Thyroid gland (tissue), 4 donors: ENCODE measurements around the gene KTI12. TPM values are rescaled to one million over a fixed set of nuclear protein-coding genes. Genes with fewer than 3 reads are reported as not detected.
A peak's percentile ranks its signal among the peaks of the same experiment; 100 is the strongest.

Experiments
- DNase-seq, 2 donors: peaks; one replicate each; pipeline ENCODE4 v3.0.0-alpha.2; 2019
- H3K27ac ChIP-seq, 3 donors: fragments of 200-600 bp; sonication (generic); 1 replicate in 2 of 3; 2 replicates in 1 of 3; pipeline ENCODE4 v1.5.1; 2016 to 2019; ENCODE audit warnings: mild to moderate bottlenecking in 1 of 3, moderate library complexity in 1 of 3
- H3K27me3 ChIP-seq: fragments of 200-600 bp; sonication (generic); one replicate; pipeline ENCODE4 v1.5.1; 2019
- H3K36me3 ChIP-seq, 2 donors: fragments of 200-600 bp; sonication (generic); one replicate each; pipeline ENCODE4 v1.5.1; 2016 to 2019
- H3K4me1 ChIP-seq, 2 donors: fragments of 200-600 bp; sonication (generic); one replicate each; pipeline ENCODE4 v1.5.1; 2017 to 2019
- H3K4me3 ChIP-seq, 3 donors: fragments of 200-600 bp; sonication (generic); replicated peaks in 1 of 3; 1 replicate in 2 of 3; 2 replicates in 1 of 3; pipeline ENCODE4 v1.5.1; 2016; ENCODE audit warnings: mild to moderate bottlenecking in 1 of 3
- H3K9me3 ChIP-seq: fragments of 200-600 bp; sonication (generic); one replicate; pipeline ENCODE4 v1.5.1; 2017
- POLR2A ChIP-seq, 2 donors: fragments of 450-650 bp; IDR thresholded peaks; one replicate each; pipeline ENCODE4 v1.6.1; 2017; ENCODE audit warnings: antibody characterized with exemption in 2 of 2, mild to moderate bottlenecking in 2 of 2, moderate library complexity in 1 of 2
- WGBS, 2 donors: methylation state at CpG; one replicate each; pipeline ENCODE4 v1.1.5; 2017; 5-methylcytosine and 5-hydroxymethylcytosine counted together
- intact Hi-C: fragments of 100-400 bp; cut with DNase I; formaldehyde crosslinking; loops from one replicate; pipeline ENCODE4 v1.15.1; 2023
- total RNA-seq, 4 donors: library from RNA; depleted of rRNA; stranded (reverse); fragments of >200 nt; gene quantifications; one replicate each; pipeline ENCODE4 v1.2.3, GENCODE V29; 2016
- TF ChIP-seq, protein P1 (sequence below), 6 experiments: fragments of 200-600 bp in 3 of 6; fragments of 450-650 bp in 3 of 6; sonication (generic) in 3 of 6; IDR thresholded peaks; one replicate each; pipeline ENCODE4 v1.5.1; 2016 to 2019; ENCODE audit warnings: antibody characterized with exemption in 6 of 6, mild to moderate bottlenecking in 2 of 6, inconsistent platforms in 1 of 6, moderate library complexity in 1 of 6

The KTI12 gene
- total RNA-seq, 4 donors from 2014 or later, result 7.7 to 11.0 (median 10.1) TPM

DNA sequence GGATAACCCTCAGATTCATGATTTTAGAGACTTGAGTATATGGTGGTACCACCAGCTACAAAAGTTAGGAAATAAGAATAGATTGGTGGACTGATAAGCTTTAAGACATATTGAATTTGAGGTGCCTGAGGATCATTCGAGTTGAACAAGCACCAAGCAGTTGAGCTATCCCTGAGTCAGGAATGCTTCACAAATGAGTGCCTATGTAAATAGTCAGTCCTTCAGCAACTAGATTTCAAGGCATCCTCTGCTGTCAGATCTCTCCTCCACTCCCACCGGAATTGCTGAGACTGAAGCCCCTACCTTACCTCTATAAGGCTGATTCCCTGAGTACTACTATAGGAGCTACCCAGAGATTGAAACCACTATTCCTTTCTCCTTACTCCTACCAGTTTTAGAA is 29.6 kb upstream of the KTI12 start:
- DNase-seq, result no peak
- Histone ChIP-seq H3K4me1 (peaks cover 8 to 12% of the 10 kb centered on the region in 2 donors), H3K36me3 (peaks cover 28 to 39% of the 10 kb centered on the region in 2 donors), H3K27me3 (no peaks in the 10 kb centered on the region), H3K27ac (no peak overlapping the region), H3K9me3 (no peaks in the 10 kb centered on the region), H3K4me3 (no peak overlapping the region)
- WGBS, 2 donors, result 56 to 65% methylated on average over 2 of the region's 2 CpGs
- TF ChIP-seq, protein P1, sequence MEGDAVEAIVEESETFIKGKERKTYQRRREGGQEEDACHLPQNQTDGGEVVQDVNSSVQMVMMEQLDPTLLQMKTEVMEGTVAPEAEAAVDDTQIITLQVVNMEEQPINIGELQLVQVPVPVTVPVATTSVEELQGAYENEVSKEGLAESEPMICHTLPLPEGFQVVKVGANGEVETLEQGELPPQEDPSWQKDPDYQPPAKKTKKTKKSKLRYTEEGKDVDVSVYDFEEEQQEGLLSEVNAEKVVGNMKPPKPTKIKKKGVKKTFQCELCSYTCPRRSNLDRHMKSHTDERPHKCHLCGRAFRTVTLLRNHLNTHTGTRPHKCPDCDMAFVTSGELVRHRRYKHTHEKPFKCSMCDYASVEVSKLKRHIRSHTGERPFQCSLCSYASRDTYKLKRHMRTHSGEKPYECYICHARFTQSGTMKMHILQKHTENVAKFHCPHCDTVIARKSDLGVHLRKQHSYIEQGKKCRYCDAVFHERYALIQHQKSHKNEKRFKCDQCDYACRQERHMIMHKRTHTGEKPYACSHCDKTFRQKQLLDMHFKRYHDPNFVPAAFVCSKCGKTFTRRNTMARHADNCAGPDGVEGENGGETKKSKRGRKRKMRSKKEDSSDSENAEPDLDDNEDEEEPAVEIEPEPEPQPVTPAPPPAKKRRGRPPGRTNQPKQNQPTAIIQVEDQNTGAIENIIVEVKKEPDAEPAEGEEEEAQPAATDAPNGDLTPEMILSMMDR (IDR thresholded peaks at IDR 0.05), result no peak
- TF ChIP-seq POLR2A (IDR thresholded peaks at IDR 0.05), result no peak
- intact Hi-C loops, result no loop called here

DNA sequence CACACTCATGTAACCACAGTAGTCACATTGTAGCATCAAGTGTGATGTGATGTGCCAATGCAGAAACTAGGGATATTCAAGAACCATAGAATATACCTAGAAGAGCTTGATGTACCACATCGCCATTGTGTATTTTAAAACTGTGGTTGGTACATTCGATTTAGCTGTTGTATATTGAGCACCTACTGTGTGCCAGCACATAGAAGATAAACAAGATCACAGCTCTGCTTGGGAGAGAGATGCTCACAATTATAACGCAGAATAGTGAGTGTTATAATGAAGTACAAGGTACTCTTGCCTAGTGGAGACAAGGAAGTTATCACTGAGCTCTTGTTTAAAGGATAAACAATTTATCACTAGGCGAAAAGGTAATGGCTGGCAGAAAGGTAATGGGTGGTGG is 27.2 kb upstream of the KTI12 start:
- Histone ChIP-seq H3K4me1 (peaks cover 21 to 24% of the 10 kb centered on the region in 2 donors), H3K36me3 (peaks cover 17 to 20% of the 10 kb centered on the region in 2 donors), H3K27me3 (no peaks in the 10 kb centered on the region), H3K27ac (no peak overlapping the region), H3K4me3 (no peak overlapping the region), H3K9me3 (no peaks in the 10 kb centered on the region)
- intact Hi-C loops, result no loop called here
- DNase-seq, result no peak
- TF ChIP-seq, protein P1 (IDR thresholded peaks at IDR 0.05), result no peak
- no peak for TF ChIP-seq POLR2A (IDR thresholded peaks at IDR 0.05)
- 96 to 97% methylated on average over 4 of the region's 4 CpGs for WGBS, 2 donors

DNA sequence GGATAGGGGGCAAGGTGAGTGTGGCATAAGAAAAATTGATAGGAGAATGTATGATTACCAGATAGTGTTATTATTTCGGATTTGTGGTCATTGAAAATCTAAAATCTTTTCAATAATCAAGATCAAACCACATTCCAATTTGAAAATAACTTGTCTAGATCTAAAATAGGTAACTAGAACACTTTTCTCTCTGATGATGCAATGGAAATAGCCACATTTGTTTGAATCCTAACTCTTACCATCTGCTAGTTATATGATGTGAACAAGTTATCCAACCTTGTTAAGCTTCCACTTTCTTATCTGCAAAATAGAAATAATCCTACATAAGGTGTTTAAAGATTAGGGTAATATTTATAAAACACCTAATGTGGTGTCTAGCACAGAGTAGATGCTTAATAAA is 26.3 kb upstream of the KTI12 start:
- H3K9me3 ChIP-seq, result no peaks in the 10 kb centered on the region
- 86 to 94% methylated on average over 1 of the region's 1 CpG for WGBS, 2 donors
- H3K4me3 ChIP-seq, result no peak overlapping the region
- peaks cover 21 to 24% of the 10 kb centered on the region in 2 donors for H3K4me1 ChIP-seq
- DNase-seq, result no peak
- intact Hi-C loops, result loop anchor here (10.0 kb wide), 1 partner anchor 305 kb away; the partner anchor contains the start of gene CC2D1B
- no peaks in the 10 kb centered on the region for H3K27me3 ChIP-seq
- H3K36me3 ChIP-seq, result peaks cover 10% of the 10 kb centered on the region in 2 donors
- H3K27ac ChIP-seq, result no peak overlapping the region
- TF ChIP-seq POLR2A (IDR thresholded peaks at IDR 0.05), result no peak
- TF ChIP-seq, protein P1 (IDR thresholded peaks at IDR 0.05), result no peak

DNA sequence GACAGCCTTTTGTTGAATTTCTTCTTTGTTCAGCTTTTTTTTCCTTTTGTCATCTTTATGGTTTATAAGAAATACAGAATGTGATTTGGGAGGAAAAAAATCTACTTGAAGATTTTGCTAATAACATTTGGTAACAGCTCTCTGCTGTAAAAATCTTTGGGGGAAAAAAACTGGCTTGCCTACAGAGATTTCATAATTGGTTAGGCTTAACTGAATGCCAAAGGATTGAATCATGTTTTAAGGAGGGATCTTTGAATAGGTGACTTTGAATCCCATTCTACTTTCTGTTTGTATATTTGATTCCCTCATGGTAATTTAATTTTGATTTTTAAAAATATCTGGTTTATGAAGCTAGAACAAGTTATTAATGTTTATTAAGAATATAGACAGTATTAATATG is 25.7 kb upstream of the KTI12 start:
- Histone ChIP-seq H3K4me1 (peaks cover 21 to 27% of the 10 kb centered on the region in 2 donors), H3K4me3 (no peak overlapping the region), H3K27ac (peak overlapping the region in 1 of 3 donors; percentile 40), H3K27me3 (no peaks in the 10 kb centered on the region), H3K36me3 (peaks cover 8% of the 10 kb centered on the region in 2 donors), H3K9me3 (no peaks in the 10 kb centered on the region)
- intact Hi-C loops, result loop anchor here (10.0 kb wide), 1 partner anchor 305 kb away; the partner anchor contains the start of gene CC2D1B
- TF ChIP-seq POLR2A (IDR thresholded peaks at IDR 0.05), result no peak
- TF ChIP-seq, protein P1 (IDR thresholded peaks at IDR 0.05), result no peak
- no peak for DNase-seq

DNA sequence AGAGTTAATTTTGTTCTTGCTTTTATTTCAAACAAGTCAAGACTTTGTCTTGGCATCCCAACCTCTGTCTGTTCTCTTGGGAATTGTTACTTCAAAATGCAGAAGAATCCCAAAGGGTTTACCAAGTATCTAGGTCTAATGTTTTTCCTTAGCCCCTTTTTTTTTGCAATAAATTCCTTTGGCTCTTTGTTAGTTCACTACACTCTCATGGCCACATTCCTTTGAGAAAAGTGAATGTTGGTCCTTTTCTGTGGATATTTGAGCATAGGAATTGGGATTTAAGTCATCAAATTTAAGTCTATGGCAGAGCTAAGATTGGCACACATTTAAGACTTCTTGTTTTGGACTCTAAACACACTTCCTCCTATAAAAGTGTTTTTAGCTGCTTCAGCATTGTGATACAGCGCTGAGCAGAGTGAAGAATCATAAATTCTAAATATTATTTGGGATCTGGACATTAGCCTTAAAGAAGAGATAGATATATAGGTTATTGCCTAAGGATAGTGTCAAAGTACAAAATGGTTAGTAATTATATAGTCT is 24.3 kb upstream of the KTI12 start:
- TF ChIP-seq, protein P1 (IDR thresholded peaks at IDR 0.05), result no peak
- no peaks in the 10 kb centered on the region for H3K27me3 ChIP-seq
- no peak overlapping the region for H3K27ac ChIP-seq
- H3K36me3 ChIP-seq, result peaks cover 8% of the 10 kb centered on the region in 2 donors
- no peak for DNase-seq
- peaks cover 25 to 30% of the 10 kb centered on the region in 2 donors for H3K4me1 ChIP-seq
- intact Hi-C loops, result loop anchor here (10.0 kb wide), 1 partner anchor 307 kb away; the partner anchor contains the start of gene CC2D1B
- no peak overlapping the region for H3K4me3 ChIP-seq
- WGBS, 2 donors, result 83 to 91% methylated on average over 1 of the region's 1 CpG
- no peaks in the 10 kb centered on the region for H3K9me3 ChIP-seq
